Prostate gland (tissue), 2 donors: ENCODE data around the gene DMD. TPM values are rescaled to one million over a fixed set of nuclear protein-coding genes. Genes with fewer than 3 reads are reported as not detected.

Experiments used
- DNase-seq: peaks from one replicate; pipeline ENCODE4 v3.0.0-alpha.2; 2019; ENCODE audit warnings: low spot score
- H3K27ac ChIP-seq, 2 donors: fragments of 200-600 bp; sonication (generic); 2 replicates each; pipeline ENCODE4 v1.5.1; 2017 to 2019
- H3K27me3 ChIP-seq: fragments of 200-600 bp; sonication (generic); replicated peaks from 2 replicates; pipeline ENCODE4 v1.5.1; 2019; ENCODE audit not compliant: insufficient read depth
- H3K36me3 ChIP-seq, 2 donors: fragments of 200-600 bp; sonication (generic); 1 replicate in 1 of 2; 2 replicates in 1 of 2; pipeline versions ENCODE4 v1.5.1 to v1.8.1; 2017 to 2019
- H3K4me1 ChIP-seq: fragments of 200-600 bp; sonication (generic); replicated peaks from 2 replicates; pipeline ENCODE4 v1.5.1; 2019
- H3K4me3 ChIP-seq, 2 donors: fragments of 200-600 bp; sonication (generic); 2 replicates each; pipeline ENCODE4 v1.5.1; 2017 to 2019
- H3K9me3 ChIP-seq: fragments of 200-600 bp; sonication (generic); 2 replicates; pipeline ENCODE4 v1.5.1; 2017
- CTCF ChIP-seq, 4 experiments: fragments of 200-600 bp in 2 of 4; fragments of 450-650 bp in 2 of 4; sonication (generic) in 2 of 4; IDR thresholded peaks; 1 replicate in 3 of 4; 2 replicates in 1 of 4; pipeline ENCODE4 v1.5.1; 2016 to 2019; ENCODE audit warnings: antibody characterized with exemption in 4 of 4, mild to moderate bottlenecking in 2 of 4, moderate library complexity in 2 of 4
- POLR2A ChIP-seq: fragments of 450-650 bp; IDR thresholded peaks from one replicate; pipeline ENCODE4 v1.6.1; 2016; ENCODE audit warnings: antibody characterized with exemption, mild to moderate bottlenecking
- POLR2AphosphoS5 ChIP-seq: sonication (generic); formaldehyde crosslinking; IDR thresholded peaks from one replicate; pipeline ENCODE4 v1.6.1; 2017; ENCODE audit warnings: antibody characterized with exemption
- WGBS: methylation state at CpG from one replicate; pipeline ENCODE4 v1.1.5; 2018; 5-methylcytosine and 5-hydroxymethylcytosine counted together
- intact Hi-C: fragments of 100-400 bp; cut with DNase I; formaldehyde crosslinking; loops from one replicate; pipeline ENCODE4 v1.14.2; 2022
- total RNA-seq, 2 donors: library from RNA; depleted of rRNA; stranded (reverse); fragments of >200 nt; gene quantifications; one replicate each; pipeline ENCODE4 v1.1.0, GENCODE V29; 2016

The DMD gene
- total RNA-seq, 2 donors from 2014 or later = 17.6 to 34.8 TPM

GRCh38 chrX:31329298-31329697 lies 1882.1 kb downstream of the DMD start:
- intact Hi-C loops = no loop called here
- 94% methylated on average over 4 of the region's 4 CpGs for WGBS
- Histone ChIP-seq H3K4me3 (no peak overlapping the region), H3K9me3 (no peaks in the 10 kb centered on the region), H3K27ac (no peak overlapping the region), H3K27me3 (no peaks in the 10 kb centered on the region), H3K36me3 (no peaks in the 10 kb centered on the region), H3K4me1 (no peaks in the 10 kb centered on the region)
- DNase-seq = no peak
- TF ChIP-seq POLR2AphosphoS5 = no peak
- TF ChIP-seq CTCF (IDR thresholded peaks at IDR 0.05) = no peak
- no peak for TF ChIP-seq POLR2A

GRCh38 chrX:31323658-31324057 lies 1887.7 kb downstream of the DMD start:
- intact Hi-C loops = no loop called here
- TF ChIP-seq POLR2AphosphoS5 = no peak
- TF ChIP-seq POLR2A = no peak
- no peak for TF ChIP-seq CTCF (IDR thresholded peaks at IDR 0.05)

GRCh38 chrX:31320740-31321139 lies 1890.6 kb downstream of the DMD start:
- Histone ChIP-seq H3K27me3 (no peaks in the 10 kb centered on the region), H3K4me3 (no peak overlapping the region), H3K9me3 (no peaks in the 10 kb centered on the region), H3K36me3 (no peaks in the 10 kb centered on the region), H3K27ac (no peak overlapping the region), H3K4me1 (no peaks in the 10 kb centered on the region)
- intact Hi-C loops = no loop called here
- no peak for DNase-seq
- 83% methylated on average over 1 of the region's 1 CpG for WGBS
- TF ChIP-seq CTCF (IDR thresholded peaks at IDR 0.05) (no peak), POLR2A (no peak), POLR2AphosphoS5 (no peak)

More at GRCh38 chrX:31323658-31324057, 1887.7 kb downstream of the DMD start:
- no peaks in the 10 kb centered on the region for H3K9me3 ChIP-seq
- no peak overlapping the region for H3K27ac ChIP-seq
- WGBS = 43% methylated on average over 4 of the region's 4 CpGs
- no peaks in the 10 kb centered on the region for H3K27me3 ChIP-seq
- DNase-seq = no peak
- H3K4me3 ChIP-seq = no peak overlapping the region
- H3K36me3 ChIP-seq = no peaks in the 10 kb centered on the region
- no peaks in the 10 kb centered on the region for H3K4me1 ChIP-seq

- no peak overlapping the region for H3K4me3 ChIP-seq
- H3K4me1 ChIP-seq = no peaks in the 10 kb centered on the region
- no peak for TF ChIP-seq POLR2AphosphoS5
- no peak for TF ChIP-seq CTCF (IDR thresholded peaks at IDR 0.05)
- no peak for TF ChIP-seq POLR2A
- no peaks in the 10 kb centered on the region for H3K27me3 ChIP-seq
- intact Hi-C loops = no loop called here
- no peak overlapping the region for H3K27ac ChIP-seq
- DNase-seq = no peak
- WGBS = 77% methylated on average over 2 of the region's 2 CpGs
- H3K36me3 ChIP-seq = no peaks in the 10 kb centered on the region
- H3K9me3 ChIP-seq = no peaks in the 10 kb centered on the region
Measured at GRCh38 chrX:31319586-31319985, 1891.8 kb downstream of the DMD start.

GRCh38 chrX:31318866-31319265 lies 1892.5 kb downstream of the DMD start:
- Histone ChIP-seq H3K27ac (no peak overlapping the region), H3K36me3 (no peaks in the 10 kb centered on the region), H3K4me1 (no peaks in the 10 kb centered on the region), H3K9me3 (no peaks in the 10 kb centered on the region), H3K27me3 (no peaks in the 10 kb centered on the region), H3K4me3 (no peak overlapping the region)
- no peak for TF ChIP-seq POLR2AphosphoS5
- DNase-seq = no peak
- intact Hi-C loops = no loop called here
- 92% methylated on average over 4 of the region's 4 CpGs for WGBS
